H1 (cell line): ENCODE results near the gene SKP1. TPM values are rescaled to one million over a fixed set of nuclear protein-coding genes. Genes with fewer than 3 reads are reported as not detected.

Experiments
- CTCF ChIA-PET: fragments of 300-600 bp; sonication (Branson Sonifier 250); formaldehyde crosslinking; loops from one replicate; lab custom pipeline; 2021; ENCODE audit not compliant: partially characterized antibody; lab: Charles Lee
- POLR2A ChIA-PET: fragments of 300-600 bp; sonication (Branson Sonifier 250); formaldehyde crosslinking; loops from one replicate; lab custom pipeline; 2021; ENCODE audit warnings: inconsistent platforms; ENCODE audit not compliant: partially characterized antibody; lab: Charles Lee
- DNase-seq, 2 experiments: peaks; one replicate each; pipeline versions ENCODE4 v3.0.0 to v3.0.0-alpha.2; 2010 to 2022; ENCODE audit warnings: low spot score in 2 of 2, low read depth in 1 of 2, mixed read lengths in 1 of 2
- FAIRE-seq: peaks from 2 replicates; lab custom pipeline; 2011; peaks lifted over from hg19 to GRCh38; lab: Jason Lieb, UNC
- H2AFZ ChIP-seq: 2 replicates; pipeline ENCODE4 v1.8.1; 2012; ENCODE audit warnings: low read length, inconsistent platforms
- H2AK5ac ChIP-seq: 2 replicates; pipeline ENCODE4 v1.6.1; 2013; ENCODE audit warnings: low read depth, low read length
- H2BK120ac ChIP-seq: replicated peaks from 2 replicates; pipeline ENCODE3; 2013; ENCODE audit warnings: low read depth, low read length, inconsistent platforms
- H2BK12ac ChIP-seq: 2 replicates; pipeline ENCODE4 v1.6.1; 2013; ENCODE audit warnings: low read depth, low read length
- H2BK15ac ChIP-seq: 2 replicates; pipeline ENCODE4 v1.6.1; 2013; ENCODE audit warnings: low read length
- H2BK20ac ChIP-seq: 2 replicates; pipeline ENCODE4 v1.6.1; 2013; ENCODE audit warnings: low read length
- H2BK5ac ChIP-seq: 2 replicates; pipeline ENCODE4 v1.6.1; 2013; ENCODE audit warnings: low read depth, low read length
- H3K14ac ChIP-seq: 2 replicates; pipeline ENCODE4 v1.6.1; 2013; ENCODE audit warnings: inconsistent platforms; ENCODE audit not compliant: insufficient read length
- H3K18ac ChIP-seq: 2 replicates; pipeline ENCODE4 v1.6.1; 2013; ENCODE audit warnings: low read length; ENCODE audit errors: extremely low read depth
- H3K23ac ChIP-seq: 2 replicates; pipeline ENCODE4 v1.6.1; 2013; ENCODE audit warnings: inconsistent platforms; ENCODE audit not compliant: insufficient read length
- H3K23me2 ChIP-seq: 2 replicates; pipeline ENCODE4 v1.6.1; 2013; ENCODE audit warnings: low read depth, low read length
- H3K27ac ChIP-seq: 2 replicates; pipeline ENCODE4 v1.6.1; 2011; ENCODE audit warnings: low read depth, low read length, inconsistent platforms
- H3K27me3 ChIP-seq, 4 experiments: replicated peaks in 1 of 4; 1 replicate in 1 of 4; 2 replicates in 3 of 4; pipeline versions ENCODE4 v1.6.1 to v1.8.1; 2011 to 2013; ENCODE audit warnings: low read length in 3 of 4, mild to moderate bottlenecking in 3 of 4, inconsistent platforms in 2 of 4, mixed read lengths in 2 of 4, moderate library complexity in 1 of 4; ENCODE audit not compliant: control insufficient read depth in 3 of 4, insufficient read depth in 3 of 4; ENCODE audit errors: extremely low read depth in 1 of 4
- H3K36me3 ChIP-seq, 4 experiments: 2 replicates each; pipeline versions ENCODE4 v1.6.1 to v1.8.1; 2011 to 2013; ENCODE audit warnings: mild to moderate bottlenecking in 4 of 4, low read length in 3 of 4, moderate library complexity in 2 of 4, control low read depth in 1 of 4, inconsistent platforms in 1 of 4; ENCODE audit not compliant: insufficient read depth in 4 of 4, control insufficient read depth in 2 of 4
- H3K4ac ChIP-seq: replicated peaks from 2 replicates; pipeline ENCODE3; 2013; ENCODE audit warnings: low read length, low read depth, mixed read lengths, inconsistent platforms; ENCODE audit not compliant: insufficient read length
- H3K4me1 ChIP-seq, 4 experiments: replicated peaks in 1 of 4; 1 replicate in 1 of 4; 2 replicates in 3 of 4; pipeline versions ENCODE4 v1.6.1 to v1.8.1; 2011 to 2013; ENCODE audit warnings: low read length in 3 of 4, inconsistent platforms in 2 of 4, mixed read lengths in 1 of 4; ENCODE audit not compliant: insufficient read depth in 4 of 4, control insufficient read depth in 3 of 4
- H3K4me2 ChIP-seq, 2 experiments: 2 replicates each; pipeline versions ENCODE4 v1.6.1 to v1.8.1; 2011 to 2013; ENCODE audit warnings: low read depth in 2 of 2, low read length in 2 of 2, control low read depth in 1 of 2, inconsistent platforms in 1 of 2, mild to moderate bottlenecking in 1 of 2; ENCODE audit not compliant: insufficient read depth in 1 of 2
- H3K4me3 ChIP-seq, 4 experiments: fragments of 200-600, 300-600 bp in 1 of 4; sonication (generic), shearing (Covaris generic), sonication (Bioruptor Twin) in 1 of 4; 2 replicates each; pipeline versions ENCODE4 v1.5.1 to v1.8.1; 2011 to 2016; ENCODE audit warnings: low read length in 4 of 4, low read depth in 3 of 4, control low read depth in 2 of 4, inconsistent platforms in 2 of 4, mild to moderate bottlenecking in 2 of 4, mixed read lengths in 1 of 4, moderate library complexity in 1 of 4; ENCODE audit not compliant: insufficient read depth in 2 of 4; ENCODE audit errors: extremely low read depth in 1 of 4
- H3K56ac ChIP-seq: replicated peaks from 2 replicates; pipeline ENCODE3; 2013; ENCODE audit warnings: low read depth, mild to moderate bottlenecking, mixed read lengths, low read length, inconsistent platforms; ENCODE audit not compliant: insufficient read length
- H3K79me1 ChIP-seq: 2 replicates; pipeline ENCODE4 v1.6.1; 2013; ENCODE audit warnings: low read depth, low read length, control low read depth
- H3K79me2 ChIP-seq, 2 experiments: 2 replicates each; pipeline versions ENCODE4 v1.6.1 to v1.8.1; 2012 to 2013; ENCODE audit warnings: low read length in 2 of 2, mild to moderate bottlenecking in 2 of 2, inconsistent platforms in 1 of 2; ENCODE audit not compliant: insufficient read depth in 2 of 2, control insufficient read depth in 1 of 2
- H3K9ac ChIP-seq, 4 experiments: replicated peaks in 1 of 4; 1 replicate in 1 of 4; 2 replicates in 3 of 4; pipeline versions ENCODE4 v1.6.1 to v1.8.1; 2011 to 2013; ENCODE audit warnings: low read depth in 3 of 4, low read length in 3 of 4, control low read depth in 2 of 4, mild to moderate bottlenecking in 2 of 4, moderate library complexity in 2 of 4, inconsistent platforms in 1 of 4; ENCODE audit errors: extremely low read depth in 1 of 4
- H3K9me3 ChIP-seq, 2 experiments: 2 replicates each; pipeline versions ENCODE4 v1.6.1 to v1.8.1; 2012 to 2013; ENCODE audit warnings: mild to moderate bottlenecking in 2 of 2, moderate library complexity in 2 of 2, control low read depth in 1 of 2, inconsistent platforms in 1 of 2, low read depth in 1 of 2, low read length in 1 of 2, mixed read lengths in 1 of 2; ENCODE audit not compliant: insufficient read depth in 2 of 2
- H4K20me1 ChIP-seq, 2 experiments: replicated peaks in 1 of 2; 2 replicates each; pipeline versions ENCODE3 to v1.8.1; 2011 to 2013; ENCODE audit warnings: inconsistent platforms in 2 of 2, low read length in 2 of 2, mild to moderate bottlenecking in 1 of 2; ENCODE audit not compliant: insufficient read depth in 2 of 2, control insufficient read depth in 1 of 2
- H4K5ac ChIP-seq: 2 replicates; pipeline ENCODE4 v1.6.1; 2013; ENCODE audit warnings: low read length, low read depth, mixed read lengths, inconsistent platforms; ENCODE audit not compliant: insufficient read length
- H4K8ac ChIP-seq: 2 replicates; pipeline ENCODE4 v1.8.0; 2013; ENCODE audit warnings: mild to moderate bottlenecking, moderate library complexity, low read length, inconsistent platforms; ENCODE audit not compliant: insufficient read depth; ENCODE audit errors: extremely low read depth
- H4K91ac ChIP-seq: replicated peaks from 2 replicates; pipeline ENCODE3; 2013; ENCODE audit warnings: low read length, mixed read lengths, inconsistent platforms; ENCODE audit not compliant: insufficient read length
- SP2 ChIP-seq: IDR thresholded peaks from 2 replicates; pipeline ENCODE4 v1.6.1; 2012; ENCODE audit warnings: mild to moderate bottlenecking, low read length, inconsistent platforms
- WGBS, 2 experiments: shearing (Covaris generic) in 1 of 2; methylation state at CpG; one replicate each; pipeline versions ENCODE4 v1.1.6 to v1.1.7; 2013 to 2015; ENCODE audit warnings: low lambda C conversion rate in 2 of 2, mixed read lengths in 2 of 2, inconsistent platforms in 1 of 2, low coverage in 1 of 2, missing lambda C conversion rate in 1 of 2; ENCODE audit not compliant: insufficient replicate concordance in 2 of 2, insufficient coverage in 1 of 2, insufficient read length in 1 of 2; ENCODE audit errors: extremely low coverage in 1 of 2, missing lambda C conversion rate in 1 of 2; 5-methylcytosine and 5-hydroxymethylcytosine counted together
- polyA plus RNA-seq, 7 experiments: library from polyadenylated mRNA; depleted of rRNA in 3 of 7; stranded (reverse) in 5 of 7; unstranded in 2 of 7; fragments of >200 nt in 5 of 7; fragments of 200-250 nt in 2 of 7; gene quantifications; 1 replicate in 5 of 7; 2 replicates in 1 of 7; 4 replicates in 1 of 7; pipeline versions ENCODE4 v1.2.1 to v1.2.3, GENCODE V29; 2011 to 2013; ENCODE audit warnings: missing spikeins in 2 of 7, mixed read lengths in 2 of 7
- total RNA-seq: library from RNA; stranded (reverse); fragmentation: NEBNext Ultra II Directional; extraction: Animal tissue kit (Norgen Biotek cat#: 25700); gene quantifications from 2 replicates; pipeline ENCODE4 v1.2.1, GENCODE V29; 2021

SKP1 gene
- total and polyA plus RNA-seq, 2 of the 8 experiments (the other 6 are each of a cell fraction or from before 2014, with no cell fraction given): 163 to 332 TPM

- H3K4me1 ChIP-seq: peaks cover 0 to 5% (median 2%) of the 10 kb centered on the region in 4 experiments; a peak in 3 of 7 replicates
- no peak overlapping the region for H3K14ac ChIP-seq
- ChIA-PET CTCF (interaction anchor here (1.0 to 21.7 kb wide), 5 partner anchors 9 to 90 kb away, joined by 3 to 270 read pairs (median 9); no protein-coding TSS in a partner anchor), POLR2A (interaction anchor here (1.4 to 4.5 kb wide), 2 partner anchors 11 to 13 kb away, joined by 5 to 15 read pairs; no protein-coding TSS in a partner anchor)
- FAIRE-seq (no peak), DNase-seq (no peak)
- H2BK12ac ChIP-seq: no peak overlapping the region
- no peak overlapping the region for H4K5ac ChIP-seq
- no peaks in the 10 kb centered on the region for H3K9me3 ChIP-seq
- peaks cover 18 to 31% of the 10 kb centered on the region in 2 experiments for H4K20me1 ChIP-seq
- no peak overlapping the region for H2AFZ ChIP-seq
- no peak overlapping the region for H2BK120ac ChIP-seq
- peaks cover 8% of the 10 kb centered on the region for H3K79me1 ChIP-seq
- H4K91ac ChIP-seq: no peak overlapping the region
- H3K23me2 ChIP-seq: no peaks in the 10 kb centered on the region
- no peaks in the 10 kb centered on the region for H3K27me3 ChIP-seq
- H3K27ac ChIP-seq: no peak overlapping the region
- no peak overlapping the region for H2BK20ac ChIP-seq
- H3K56ac ChIP-seq: no peak overlapping the region
- H2BK15ac ChIP-seq: no peak overlapping the region
- no peak overlapping the region for H3K4me2 ChIP-seq
- no peak overlapping the region for H4K8ac ChIP-seq
- WGBS, 2 experiments: 88% methylated on average over 8 of the region's 8 CpGs; no CpG with 5 or more reads in 1 of the 2 experiments
- H2BK5ac ChIP-seq: no peak overlapping the region
- H3K36me3 ChIP-seq: peaks cover 0 to 3% (median under 1%) of the 10 kb centered on the region in 4 experiments; a peak in 2 of 8 replicates
- no peak overlapping the region for H3K4me3 ChIP-seq
- no peak overlapping the region for H3K18ac ChIP-seq
- H3K79me2 ChIP-seq: no peaks in the 10 kb centered on the region; a peak in 1 of 4 replicates
- no peak overlapping the region for H3K9ac ChIP-seq
- no peak overlapping the region for H3K23ac ChIP-seq
- H2AK5ac ChIP-seq: no peak overlapping the region
- H3K4ac ChIP-seq: no peak overlapping the region
- TF ChIP-seq SP2: no peak
These were observed 46.4 kb downstream of the SKP1 start for GRCh38 chr5:134130239-134130945.
